GM12801 (cell line): ENCODE results near the gene CNKSR3.

Experiments used
- TF ChIP-seq, protein P1 (sequence below): IDR thresholded peaks from one replicate; pipeline ENCODE4 v1.5.1; 2011; ENCODE audit warnings: control low read depth; ENCODE audit not compliant: insufficient read length; ENCODE audit errors: extremely low read depth

Gene CNKSR3

DNA sequence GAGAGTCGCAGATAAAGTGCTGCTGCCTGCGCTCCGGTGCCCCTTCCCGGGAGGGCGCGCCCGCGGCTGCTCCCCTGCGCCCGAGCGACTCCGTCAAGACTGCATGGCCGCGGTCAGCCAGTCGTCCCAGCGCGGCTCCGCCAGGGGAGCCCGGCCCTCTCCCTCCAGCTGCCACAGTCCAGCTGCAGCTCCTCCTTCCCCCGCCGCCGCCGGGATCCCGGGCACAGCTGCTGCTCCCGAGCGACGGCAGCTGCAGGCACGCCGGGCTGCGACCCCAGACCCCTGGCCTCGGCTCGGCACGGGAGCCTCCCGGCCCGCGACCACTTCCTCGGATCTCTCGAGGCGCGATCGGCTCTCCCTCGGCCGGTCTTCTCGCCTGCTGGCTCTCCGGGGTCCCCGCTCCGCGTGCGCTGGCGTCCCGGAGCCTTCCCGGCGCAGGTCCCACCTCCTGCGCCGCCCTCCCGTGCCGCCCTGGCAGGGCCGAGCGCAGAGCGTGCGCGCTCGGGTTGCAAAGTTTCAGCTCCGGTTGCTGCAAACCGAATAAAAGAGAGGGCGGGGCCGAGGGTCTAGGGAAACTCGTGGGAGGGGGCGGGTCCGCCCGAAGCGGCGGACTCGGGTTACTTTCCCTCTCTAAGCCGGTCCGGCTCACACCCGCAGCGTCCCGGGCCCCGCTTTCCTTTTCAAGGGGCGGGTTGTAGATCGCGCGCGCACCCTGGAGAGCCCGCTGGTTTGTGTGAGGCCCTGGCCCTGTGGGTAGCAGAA, at the start of gene CNKSR3:
Gene CNKSR3, minus strand, starts transcription at position 542 of the 762 bp plus-strand sequence. CDS start 571 bp downstream, outside the sequence.
- TF ChIP-seq, protein P1, sequence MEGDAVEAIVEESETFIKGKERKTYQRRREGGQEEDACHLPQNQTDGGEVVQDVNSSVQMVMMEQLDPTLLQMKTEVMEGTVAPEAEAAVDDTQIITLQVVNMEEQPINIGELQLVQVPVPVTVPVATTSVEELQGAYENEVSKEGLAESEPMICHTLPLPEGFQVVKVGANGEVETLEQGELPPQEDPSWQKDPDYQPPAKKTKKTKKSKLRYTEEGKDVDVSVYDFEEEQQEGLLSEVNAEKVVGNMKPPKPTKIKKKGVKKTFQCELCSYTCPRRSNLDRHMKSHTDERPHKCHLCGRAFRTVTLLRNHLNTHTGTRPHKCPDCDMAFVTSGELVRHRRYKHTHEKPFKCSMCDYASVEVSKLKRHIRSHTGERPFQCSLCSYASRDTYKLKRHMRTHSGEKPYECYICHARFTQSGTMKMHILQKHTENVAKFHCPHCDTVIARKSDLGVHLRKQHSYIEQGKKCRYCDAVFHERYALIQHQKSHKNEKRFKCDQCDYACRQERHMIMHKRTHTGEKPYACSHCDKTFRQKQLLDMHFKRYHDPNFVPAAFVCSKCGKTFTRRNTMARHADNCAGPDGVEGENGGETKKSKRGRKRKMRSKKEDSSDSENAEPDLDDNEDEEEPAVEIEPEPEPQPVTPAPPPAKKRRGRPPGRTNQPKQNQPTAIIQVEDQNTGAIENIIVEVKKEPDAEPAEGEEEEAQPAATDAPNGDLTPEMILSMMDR, result no peak

DNA sequence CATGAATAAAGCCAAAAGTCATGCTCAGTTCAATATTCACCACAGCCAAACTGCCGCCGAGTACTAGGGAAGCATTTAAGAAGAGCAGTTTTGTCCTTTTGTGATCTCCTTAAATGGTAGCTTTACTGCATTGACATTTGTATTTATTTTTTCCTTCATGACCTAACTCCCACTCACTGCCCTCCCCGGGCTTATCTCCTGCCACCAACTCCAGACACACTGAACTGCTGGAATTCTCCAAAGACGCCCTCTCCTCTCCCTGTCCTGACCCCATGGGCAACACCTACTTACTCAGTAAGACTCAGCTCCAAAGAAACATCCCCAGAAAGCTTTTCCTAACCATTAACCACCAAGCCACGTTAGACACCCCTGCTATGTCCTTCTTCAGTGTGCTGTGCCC, 48.5 kb upstream of the CNKSR3 start:
- TF ChIP-seq, protein P1, result no peak

DNA sequence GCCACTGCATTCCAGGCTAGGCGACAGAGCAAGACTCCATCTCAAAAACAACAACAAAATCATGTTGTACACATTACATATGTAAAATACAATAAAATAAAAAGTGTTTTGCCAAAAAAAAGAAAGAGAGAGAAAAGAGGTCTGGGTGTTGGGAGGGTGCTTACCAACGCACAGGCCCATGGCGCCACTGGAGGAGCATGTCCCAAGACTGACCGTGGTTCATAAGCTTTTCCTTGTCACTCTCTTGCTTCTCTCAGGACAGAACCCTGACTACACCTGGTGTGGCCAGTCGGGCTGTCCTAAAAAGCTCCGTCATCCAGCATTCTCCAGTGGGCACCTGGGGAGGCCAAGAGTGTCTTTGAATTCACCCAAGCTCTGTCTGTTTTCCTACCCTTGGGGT, 48.0 kb upstream of the CNKSR3 start:
- TF ChIP-seq, protein P1, result no peak

DNA sequence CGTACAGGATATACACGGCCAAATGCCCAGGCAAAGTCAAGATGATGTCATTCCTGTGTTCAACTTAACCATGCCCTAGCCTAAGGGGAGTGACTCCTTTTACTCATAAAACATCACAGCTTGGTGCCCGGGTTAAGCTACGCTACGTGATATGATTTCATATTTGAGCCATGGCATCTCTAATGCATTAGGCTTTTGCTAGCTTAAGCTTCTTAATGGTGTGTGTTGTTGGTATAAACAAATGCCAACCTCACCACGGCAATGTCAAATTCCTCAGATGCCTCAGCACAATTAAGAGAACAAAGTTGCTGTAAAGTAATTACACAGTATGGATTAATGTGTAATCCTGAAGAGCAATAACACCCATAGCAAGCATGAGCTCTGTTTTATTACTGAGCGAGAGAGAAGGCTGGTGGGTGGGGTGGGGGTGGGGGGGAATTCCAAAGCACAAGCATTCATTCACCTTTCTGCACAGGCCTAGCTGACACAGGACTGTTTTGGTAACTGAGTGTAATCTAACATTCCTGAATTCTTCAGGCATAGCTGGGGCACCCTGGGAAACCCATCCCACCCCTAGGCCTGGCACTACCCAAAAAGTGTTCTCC, 44.7 kb upstream of the CNKSR3 start:
- TF ChIP-seq, protein P1, result no peak

DNA sequence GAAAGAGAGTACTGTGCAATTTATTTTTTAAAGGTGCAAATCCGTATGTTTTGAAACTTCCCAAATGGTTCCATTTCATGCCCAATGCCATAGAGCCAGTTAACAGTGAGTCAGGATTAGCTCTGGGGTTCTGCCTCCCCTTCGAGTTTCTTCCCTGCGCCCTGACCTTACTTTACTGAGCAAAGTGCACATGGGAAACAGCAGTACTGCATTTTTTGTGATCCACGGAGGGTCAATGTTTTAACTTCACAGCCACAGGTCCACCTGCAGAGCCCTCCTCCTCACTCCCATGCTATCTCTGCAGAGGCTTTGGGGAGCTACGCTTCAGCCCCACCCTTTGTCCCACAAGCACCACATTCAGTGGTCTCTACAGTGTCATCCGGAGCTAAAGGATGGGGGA, 44.0 kb upstream of the CNKSR3 start:
- TF ChIP-seq, protein P1, result no peak

DNA sequence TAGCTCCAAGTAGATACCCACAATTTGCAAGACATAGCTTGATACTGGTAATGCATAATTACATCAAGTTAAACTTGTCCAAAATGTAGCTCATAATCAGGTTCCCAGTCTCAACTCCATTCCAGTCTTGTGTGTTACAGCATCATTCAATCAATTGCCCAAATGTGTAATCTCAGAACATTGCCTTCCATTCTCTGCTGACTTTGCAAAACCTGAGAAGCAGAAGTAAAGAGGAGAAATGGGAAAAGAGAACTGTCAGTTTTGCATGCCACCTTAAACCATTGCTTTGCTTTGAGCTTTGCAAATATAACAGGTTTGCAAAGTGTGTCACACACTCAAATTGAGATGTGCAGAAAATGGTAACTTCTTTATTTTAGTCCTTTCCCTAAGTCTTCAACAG, 40.3 kb upstream of the CNKSR3 start:
- TF ChIP-seq, protein P1, result no peak

DNA sequence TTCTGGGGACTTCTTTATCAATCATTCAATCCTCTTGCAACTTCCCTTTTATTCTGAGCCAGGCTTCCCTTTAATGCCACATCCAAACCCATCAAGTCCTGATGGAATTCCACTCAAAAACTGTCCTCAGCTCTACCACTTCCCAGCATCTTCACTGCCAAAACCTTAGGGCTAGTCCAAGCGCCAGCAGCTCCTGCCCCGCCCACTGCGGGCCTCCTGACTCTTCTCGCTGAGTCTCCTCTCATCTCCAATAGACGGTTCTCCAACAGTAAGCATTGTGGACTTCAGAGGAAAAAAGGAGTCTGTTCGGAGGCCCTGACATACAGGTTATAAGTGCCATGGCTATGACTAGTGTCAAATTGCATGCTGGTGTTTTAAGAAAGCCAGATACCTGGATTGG, 38.7 kb upstream of the CNKSR3 start:
- TF ChIP-seq, protein P1, result no peak
